K562 (cell line): ENCODE results near the gene XRCC2. TPM values are rescaled to one million over a fixed set of nuclear protein-coding genes. Genes with fewer than 3 reads are reported as not detected.

Experiments
- ATAC-seq: fragments of 200-7000 bp; cut with Tn5 transposase; 3 replicates; pipeline ENCODE4 v1.9.1; 2020; ENCODE audit warnings: moderate library complexity
- BruUV-seq: library from RNA; stranded (reverse); fragments of 400-500 nt; replicated peaks from 2 replicates; lab custom pipeline; 2021; lab: Mats Ljungman, UMichigan
- CTCF ChIA-PET: fragments of 300-600 bp; formaldehyde crosslinking; extraction: SDS; loops from one replicate; lab custom pipeline; 2021; ENCODE audit warnings: low intra/inter-chr PET ratio; lab: Yijun Ruan, JAX
- POLR2A ChIA-PET: fragments of 300-600, 350-650 bp; sonication (Branson Sonifier 250); formaldehyde crosslinking; extraction: SDS; loops from one replicate; lab custom pipeline; 2021; ENCODE audit warnings: antibody characterized with exemption, inconsistent platforms; lab: Yijun Ruan, JAX
- DNase-seq, 4 experiments: peaks; one replicate each; pipeline versions ENCODE4 v3.0.0 to v3.0.0-alpha.2; 2011 to 2018; ENCODE audit warnings: low spot score in 3 of 4, mixed read lengths in 3 of 4; ENCODE audit errors: extremely low read depth in 1 of 4
- FAIRE-seq: peaks from 2 replicates; lab custom pipeline; 2011; peaks lifted over from hg19 to GRCh38; lab: Jason Lieb, UNC
- H2AFZ ChIP-seq: 2 replicates; pipeline ENCODE4 v1.6.0; 2011; ENCODE audit warnings: low read depth, low read length, control low read depth, inconsistent platforms
- H3K27ac ChIP-seq: fragments of 200-600 bp; 3 replicates; pipeline ENCODE4 v1.8.0; 2011; ENCODE audit warnings: low read depth, mild to moderate bottlenecking, control low read depth, inconsistent platforms, low read length, moderate library complexity, mixed read lengths; ENCODE audit errors: extremely low read depth
- H3K27me3 ChIP-seq, 2 experiments: fragments of 300-600 bp in 1 of 2; 2 replicates in 1 of 2; 3 replicates in 1 of 2; pipeline versions ENCODE4 v1.6.0 to v1.8.0; 2011; ENCODE audit warnings: inconsistent platforms in 2 of 2, low read length in 2 of 2, mild to moderate bottlenecking in 1 of 2, mixed read lengths in 1 of 2, moderate library complexity in 1 of 2; ENCODE audit not compliant: control insufficient read depth in 2 of 2, insufficient read depth in 2 of 2
- H3K36me3 ChIP-seq: fragments of 300-600 bp; 3 replicates; pipeline ENCODE4 v1.8.0; 2011; ENCODE audit warnings: mild to moderate bottlenecking, low read length, inconsistent platforms; ENCODE audit not compliant: control insufficient read depth, insufficient read depth
- H3K4me1 ChIP-seq, 2 experiments: fragments of 200-600 bp in 1 of 2; replicated peaks in 1 of 2; 2 replicates in 1 of 2; 3 replicates in 1 of 2; pipeline versions ENCODE4 v1.5.1 to v1.8.0; 2011; ENCODE audit warnings: inconsistent platforms in 2 of 2, low read length in 2 of 2, mild to moderate bottlenecking in 1 of 2, mixed read lengths in 1 of 2, moderate library complexity in 1 of 2; ENCODE audit not compliant: control insufficient read depth in 2 of 2, insufficient read depth in 2 of 2
- H3K4me2 ChIP-seq: 2 replicates; pipeline ENCODE4 v1.6.1; 2011; ENCODE audit warnings: low read length, control low read depth, inconsistent platforms, mixed read lengths; ENCODE audit not compliant: insufficient read depth
- H3K4me3 ChIP-seq: fragments of 200-600 bp; sonication (generic), shearing (Covaris generic); 2 replicates; pipeline ENCODE4 v1.5.1; 2016; ENCODE audit warnings: control low read depth, inconsistent platforms
- H3K79me2 ChIP-seq: fragments of 200-600 bp; 3 replicates; pipeline ENCODE4 v1.8.0; 2011; ENCODE audit warnings: low read length, inconsistent platforms; ENCODE audit not compliant: control insufficient read depth, insufficient read depth
- H3K9ac ChIP-seq, 2 experiments: 2 replicates each; pipeline versions ENCODE4 v1.6.0 to v1.6.1; 2011; ENCODE audit warnings: low read depth in 2 of 2, low read length in 2 of 2, control low read depth in 1 of 2, inconsistent platforms in 1 of 2, mild to moderate bottlenecking in 1 of 2, mixed read lengths in 1 of 2; ENCODE audit not compliant: insufficient read depth in 1 of 2
- H3K9me1 ChIP-seq: one replicate; pipeline ENCODE4 v1.6.0; 2011; ENCODE audit warnings: inconsistent platforms, mild to moderate bottlenecking, low read length, moderate library complexity; ENCODE audit not compliant: control insufficient read depth, insufficient read depth
- H3K9me3 ChIP-seq: replicated peaks from 2 replicates; pipeline ENCODE4 v1.5.1; 2011; ENCODE audit warnings: low read depth, low read length, inconsistent platforms; ENCODE audit not compliant: control insufficient read depth, insufficient read depth
- H4K20me1 ChIP-seq: replicated peaks from 2 replicates; pipeline ENCODE4 v1.6.1; 2011; ENCODE audit warnings: low read length, inconsistent platforms, mixed read lengths; ENCODE audit not compliant: control insufficient read depth, insufficient read depth
- CBX1 ChIP-seq: sonication (generic); IDR thresholded peaks from 2 replicates; pipeline ENCODE4 v1.6.1; 2016; ENCODE audit warnings: antibody characterized with exemption, low read depth, mild to moderate bottlenecking
- CC2D1A ChIP-seq: fragments of 450-650 bp; IDR thresholded peaks from 2 replicates; pipeline ENCODE4 v1.6.1; 2017; ENCODE audit warnings: mild to moderate bottlenecking
- CHD4 ChIP-seq: fragments of 200-600 bp; sonication (generic); IDR thresholded peaks from 3 replicates; pipeline ENCODE4 v1.6.1; 2012; ENCODE audit warnings: low read depth, mild to moderate bottlenecking, mixed read lengths, low read length, inconsistent platforms; ENCODE audit not compliant: insufficient read depth, insufficient replicate concordance, poor library complexity, severe bottlenecking
- CTCFL ChIP-seq: IDR thresholded peaks from 2 replicates; pipeline ENCODE4 v1.6.1; 2011; ENCODE audit warnings: borderline replicate concordance, low read depth, mild to moderate bottlenecking, moderate library complexity, low read length; ENCODE audit not compliant: insufficient read depth, poor library complexity, severe bottlenecking
- FOXM1 ChIP-seq, 2 experiments: fragments of 450-650 bp in 1 of 2; sonication (generic) in 1 of 2; formaldehyde crosslinking in 1 of 2; IDR thresholded peaks; 2 replicates each; pipeline versions ENCODE4 v1.6.1 to v1.9.0; 2017 to 2022; ENCODE audit warnings: low read depth in 2 of 2, mild to moderate bottlenecking in 2 of 2, missing genetic modification reagents in 1 of 2, moderate library complexity in 1 of 2
- HDAC3 ChIP-seq: fragments of 450-650 bp; IDR thresholded peaks from 2 replicates; pipeline ENCODE4 v1.6.1; 2018; ENCODE audit warnings: borderline replicate concordance, mild to moderate bottlenecking, moderate library complexity; ENCODE audit not compliant: partially characterized antibody
- KDM4B ChIP-seq, 2 experiments: fragments of 450-650 bp in 1 of 2; sonication (generic) in 1 of 2; IDR thresholded peaks; 2 replicates each; pipeline ENCODE4 v1.6.1; 2016 to 2017; ENCODE audit warnings: borderline replicate concordance in 2 of 2, antibody characterized with exemption in 1 of 2, low read depth in 1 of 2, mild to moderate bottlenecking in 1 of 2
- SMARCC2 ChIP-seq: fragments of 450-650 bp; IDR thresholded peaks from 2 replicates; pipeline ENCODE4 v1.6.1; 2017; ENCODE audit warnings: antibody characterized with exemption, moderate library complexity, mild to moderate bottlenecking, low read depth
- SP1 ChIP-seq: sonication (generic); formaldehyde crosslinking; IDR thresholded peaks from 2 replicates; pipeline ENCODE4 v1.8.1; 2022; ENCODE audit warnings: mild to moderate bottlenecking, missing genetic modification reagents
- U2AF2 ChIP-seq: fragments of 200-400 bp; formaldehyde crosslinking; optimal IDR thresholded peaks from 2 replicates; pipeline ENCODE3; 2017; ENCODE audit warnings: low read depth, mild to moderate bottlenecking, low read length
- WGBS: fragments of 100-300 bp; shearing (Covaris generic); methylation state at CpG from one replicate; pipeline ENCODE4 v1.1.6; 2016; ENCODE audit warnings: low coverage, mixed read lengths; ENCODE audit not compliant: insufficient coverage; ENCODE audit errors: missing lambda C conversion rate; 5-methylcytosine and 5-hydroxymethylcytosine counted together
- in situ Hi-C: fragments of 300-500 bp; cut with MboI; formaldehyde crosslinking; loops from 4 replicates; pipeline ENCODE4 v1.15.0; 2018; ENCODE audit warnings: inconsistent platforms, mixed read lengths
- intact Hi-C: fragments of 100-400 bp; cut with micrococcal nuclease; formaldehyde crosslinking; loops from 2 replicates; pipeline ENCODE4 v1.14.2; 2022
- polyA plus RNA-seq, 8 experiments: library from polyadenylated mRNA; depleted of rRNA in 4 of 8; stranded (reverse) in 5 of 8; unstranded in 3 of 8; fragments of >200 nt; fragmentation: Nextera tagmentation in 2 of 8; fragmentation: Illumina TruSeq in 1 of 8; extraction: Ambion mirVana in 2 of 8; extraction: Trizol in 1 of 8; gene quantifications; 2 replicates each; pipeline versions ENCODE4 v1.2.1 to v1.2.3, GENCODE V29; 2011 to 2014; ENCODE audit warnings: inconsistent platforms in 1 of 8, missing spikeins in 1 of 8
- total RNA-seq, 7 experiments: library from RNA; depleted of rRNA in 6 of 7; stranded (reverse); fragments of >200 nt in 6 of 7; fragmentation: Illumina TruSeq in 2 of 7; extraction: Trizol in 2 of 7; gene quantifications; 2 replicates each; pipeline versions ENCODE4 v1.2.1 to v1.2.3, GENCODE V29; 2011 to 2021; ENCODE audit warnings: low replicate concordance in 1 of 7

XRCC2 gene
- total and polyA plus RNA-seq, 9 of the 15 experiments (the other 6 are each of a cell fraction or from before 2014, with no cell fraction given): 16.2 to 58.0 (median 39.8) TPM

- DNase-seq: no peak
- H3K27me3 ChIP-seq: no peaks in the 10 kb centered on the region
- no peaks in the 10 kb centered on the region; a peak in 1 of 5 replicates for H3K4me1 ChIP-seq
- H3K36me3 ChIP-seq: peaks cover 74% of the 10 kb centered on the region
- H3K4me2 ChIP-seq: no peak overlapping the region
- in situ Hi-C loops: no loop called here
- ChIA-PET CTCF (no interaction called here), POLR2A (interaction anchor here (1.5 kb wide), 1 partner anchor 24 kb away, joined by 4 read pairs; no protein-coding TSS in a partner anchor)
- TF ChIP-seq SP1: no peak
- TF ChIP-seq CBX1: no peak
- TF ChIP-seq KDM4B (IDR thresholded peaks at IDR 0.05; ENCODE audit: borderline replicate concordance in 2 of 2, low read depth in 1 of 2): no peak
- TF ChIP-seq HDAC3: no peak
- no peak for TF ChIP-seq CTCFL
- TF ChIP-seq SMARCC2: no peak
- no peak for TF ChIP-seq CHD4
- TF ChIP-seq U2AF2: no peak
- no peak for TF ChIP-seq FOXM1 (IDR thresholded peaks at IDR 0.05; ENCODE audit: low read depth)
- TF ChIP-seq FOXM1 (CRISPR knock-in tag; IDR thresholded peaks at IDR 0.05; ENCODE audit: low read depth): no peak
- TF ChIP-seq CC2D1A: no peak
- intact Hi-C loops: no loop called here
- H4K20me1 ChIP-seq: peaks cover 2% of the 10 kb centered on the region; the same call in 1 of the 2 replicates
- no peak overlapping the region for H2AFZ ChIP-seq
- no peak for FAIRE-seq
- H3K9me3 ChIP-seq: no peaks in the 10 kb centered on the region
- H3K27ac ChIP-seq: no peak overlapping the region
- peak overlapping the region in 1 of 2 experiments; percentile 0; a peak in 1 of 4 replicates for H3K9ac ChIP-seq
- peaks cover 84% of the 10 kb centered on the region for H3K79me2 ChIP-seq
- ATAC-seq: peak; percentile 16
- BruUV-seq: no TSS peak
- 57% methylated on average over 1 of the region's 1 CpG for WGBS
- no peak overlapping the region for H3K4me3 ChIP-seq
- H3K9me1 ChIP-seq: no peaks in the 10 kb centered on the region
Measured at GRCh38 chr7:152661479-152661878, 14.5 kb downstream of the XRCC2 start.
